OCI-LY3 (cell line): ENCODE results near the gene SVEP1.

Source experiments
- EZH2phosphoT487 ChIP-seq: fragments of 200-600 bp; shearing (Covaris generic); IDR thresholded peaks from 2 replicates; pipeline ENCODE4 v1.6.1; 2018; ENCODE audit warnings: antibody characterized with exemption, mixed run types, low read depth
- TF ChIP-seq, protein P1 (sequence below): fragments of 200-600, 300-600 bp; sonication (generic); IDR thresholded peaks from 2 replicates; pipeline ENCODE4 v1.5.1; 2014; ENCODE audit warnings: antibody characterized with exemption, low read length, low read depth

DNA sequence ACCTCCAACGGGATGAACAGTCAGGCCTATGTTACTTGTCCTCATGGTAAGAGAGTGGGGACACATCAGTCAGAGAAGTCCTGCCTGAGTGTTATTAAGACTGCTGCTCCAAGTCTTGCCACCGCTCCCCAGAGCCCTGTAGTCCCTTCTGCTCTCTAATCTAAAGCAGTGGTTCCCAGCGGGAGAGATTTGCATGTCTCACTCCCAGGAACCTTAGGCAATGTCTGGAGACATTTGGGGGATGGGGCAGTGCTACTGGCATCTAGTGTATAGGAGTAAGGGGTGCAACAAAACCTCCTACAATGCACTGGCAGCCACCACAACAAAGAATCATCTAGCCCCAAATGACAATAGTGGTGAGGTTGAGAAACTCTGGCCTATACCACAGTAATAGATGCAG is 2.6 kb upstream of the SVEP1 start:
- TF ChIP-seq, protein P1, sequence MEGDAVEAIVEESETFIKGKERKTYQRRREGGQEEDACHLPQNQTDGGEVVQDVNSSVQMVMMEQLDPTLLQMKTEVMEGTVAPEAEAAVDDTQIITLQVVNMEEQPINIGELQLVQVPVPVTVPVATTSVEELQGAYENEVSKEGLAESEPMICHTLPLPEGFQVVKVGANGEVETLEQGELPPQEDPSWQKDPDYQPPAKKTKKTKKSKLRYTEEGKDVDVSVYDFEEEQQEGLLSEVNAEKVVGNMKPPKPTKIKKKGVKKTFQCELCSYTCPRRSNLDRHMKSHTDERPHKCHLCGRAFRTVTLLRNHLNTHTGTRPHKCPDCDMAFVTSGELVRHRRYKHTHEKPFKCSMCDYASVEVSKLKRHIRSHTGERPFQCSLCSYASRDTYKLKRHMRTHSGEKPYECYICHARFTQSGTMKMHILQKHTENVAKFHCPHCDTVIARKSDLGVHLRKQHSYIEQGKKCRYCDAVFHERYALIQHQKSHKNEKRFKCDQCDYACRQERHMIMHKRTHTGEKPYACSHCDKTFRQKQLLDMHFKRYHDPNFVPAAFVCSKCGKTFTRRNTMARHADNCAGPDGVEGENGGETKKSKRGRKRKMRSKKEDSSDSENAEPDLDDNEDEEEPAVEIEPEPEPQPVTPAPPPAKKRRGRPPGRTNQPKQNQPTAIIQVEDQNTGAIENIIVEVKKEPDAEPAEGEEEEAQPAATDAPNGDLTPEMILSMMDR, result no peak
- TF ChIP-seq EZH2phosphoT487, result no peak
